Left lobe of liver (tissue), 2 donors: Measurements from ENCODE around the gene ERBB3. TPM values are rescaled to one million over a fixed set of nuclear protein-coding genes. Genes with fewer than 3 reads are reported as not detected.

Source experiments
- ATAC-seq: fragments of 200-7000 bp; cut with Tn5 transposase; one replicate; pipeline ENCODE4 v1.9.1; 2020; ENCODE audit warnings: mild to moderate bottlenecking, moderate library complexity
- DNase-seq: peaks from one replicate; pipeline ENCODE4 v3.0.0-alpha.2; 2020; ENCODE audit warnings: low spot score
- total RNA-seq: library from RNA; stranded (reverse); gene quantifications from one replicate; pipeline ENCODE4 v1.2.1, GENCODE V29; 2021
- donor health status: DM: no; HTN: no; CAD: no; lungs with moderate emphysema.
- donor health status: DM: no; HTN: yes; CAD: no.

Gene ERBB3
- total RNA-seq, 1 donor from 2014 or later: 93.2 TPM

DNA sequence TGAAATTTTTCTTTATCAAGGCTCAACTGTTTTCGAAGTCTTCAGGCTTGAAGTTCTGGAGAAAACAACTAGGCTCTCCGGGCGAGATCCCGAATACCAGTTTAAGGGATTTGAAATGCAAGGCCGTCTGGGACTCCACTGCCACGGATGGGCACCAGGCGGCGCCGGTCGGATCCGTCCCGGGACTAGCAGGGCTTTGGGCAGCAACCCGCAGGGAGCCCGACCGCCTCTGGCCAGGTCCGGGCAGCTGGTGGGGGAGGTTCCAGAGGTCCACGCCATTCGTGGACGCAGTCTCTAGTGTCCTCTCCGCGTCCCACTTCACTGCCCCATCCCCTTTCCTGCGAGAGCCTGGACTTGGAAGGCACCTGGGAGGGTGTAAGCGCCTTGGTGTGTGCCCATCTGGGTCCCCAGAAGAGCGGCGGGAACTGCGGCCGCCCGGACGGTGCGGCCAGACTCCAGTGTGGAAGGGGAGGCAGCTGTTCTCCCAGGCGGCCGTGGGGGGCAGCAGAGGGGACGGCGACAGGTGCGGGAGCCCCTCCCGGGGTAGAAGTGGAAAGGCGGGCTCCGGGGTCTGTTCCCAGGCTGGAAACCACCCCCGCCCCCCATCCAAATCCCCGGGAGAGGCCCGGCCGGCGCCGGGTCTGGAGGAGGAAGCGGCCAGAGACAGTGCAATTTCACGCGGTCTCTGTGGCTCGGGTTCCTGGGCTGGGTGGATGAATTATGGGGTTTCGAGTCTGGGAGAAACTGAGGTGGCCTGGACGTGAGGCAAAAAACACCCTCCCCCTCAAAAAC is 838 bp upstream of the ERBB3 start:
- ATAC-seq (peak; percentile 64), DNase-seq (peak; percentile 92)

DNA sequence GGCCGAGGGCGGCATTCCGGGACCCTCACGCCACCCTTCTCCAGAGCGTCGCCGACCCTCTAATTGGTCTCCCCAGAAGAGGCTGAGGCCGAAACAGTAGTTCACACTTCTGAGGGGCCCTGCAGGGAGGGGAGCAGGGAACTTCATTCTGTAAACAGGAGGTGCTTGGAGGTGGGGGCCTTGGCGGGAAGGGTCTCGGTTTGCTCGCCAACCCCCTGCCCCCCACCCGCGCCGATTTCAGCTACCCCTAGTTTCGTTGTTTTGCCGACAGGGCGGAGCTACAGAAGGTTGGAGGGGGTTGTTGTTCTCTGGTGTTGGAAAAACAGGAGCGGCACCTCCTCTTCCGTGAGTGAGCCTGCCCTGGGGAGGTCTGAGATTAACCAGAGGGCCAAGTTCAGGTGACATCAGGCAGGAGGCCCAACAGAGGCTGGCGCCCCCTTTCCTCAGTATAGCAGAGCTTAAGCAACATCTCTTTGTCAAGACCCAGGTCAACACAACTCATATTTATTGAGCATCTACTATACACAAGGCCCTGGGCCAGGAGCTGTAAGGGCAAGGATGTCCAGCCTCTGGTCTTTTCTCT is 682 bp downstream of the ERBB3 start:
- DNase-seq (peak; percentile 93), ATAC-seq (peak; percentile 64)

DNA sequence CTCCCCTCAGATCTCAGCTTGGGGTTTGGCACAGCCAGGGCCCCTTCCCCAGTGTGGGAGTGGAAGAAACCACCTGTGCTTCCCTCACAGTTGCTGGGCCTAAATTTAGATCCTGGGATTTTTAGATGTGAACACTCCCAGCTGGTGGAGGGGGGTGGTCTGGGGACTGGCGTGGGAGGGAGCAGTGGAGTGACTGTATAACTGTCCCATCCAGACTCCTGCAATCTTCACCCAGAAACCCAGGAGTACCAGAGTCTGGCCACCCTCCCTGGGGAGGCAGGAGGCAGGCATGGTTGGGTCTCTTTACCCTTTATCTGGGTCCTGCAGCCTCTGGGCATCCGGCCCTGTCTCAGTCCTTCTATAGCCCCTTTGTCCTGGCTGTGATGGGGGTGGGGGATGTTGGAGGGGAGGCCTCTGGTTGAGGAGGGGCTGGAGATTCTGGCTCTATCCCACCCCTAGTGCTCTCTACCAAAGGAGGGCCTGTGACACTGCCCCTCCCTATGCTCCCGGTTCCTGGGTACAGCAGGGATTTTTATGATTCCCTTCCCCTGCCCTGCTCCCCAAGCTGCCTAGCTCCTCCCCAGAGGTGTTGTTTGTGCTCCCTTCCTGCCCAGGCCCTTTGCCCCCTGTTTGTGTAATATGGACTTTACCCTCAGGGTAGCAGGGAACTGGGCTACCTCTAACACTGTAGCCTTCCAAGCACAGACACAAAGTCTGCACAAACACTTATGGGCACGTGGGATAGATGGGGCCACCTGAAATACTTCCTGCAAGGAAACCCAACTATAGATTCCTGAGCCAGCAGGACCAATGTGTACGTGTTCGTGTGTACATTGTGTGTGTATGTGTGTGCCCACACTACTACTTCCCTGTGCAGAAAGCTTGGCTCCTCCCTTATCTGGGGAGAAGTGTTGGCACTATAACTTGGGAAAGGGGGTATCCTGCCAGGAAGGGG is 1.7 kb downstream of the ERBB3 start:
- peak; percentile 51 for ATAC-seq
- DNase-seq: peak; percentile 95

DNA sequence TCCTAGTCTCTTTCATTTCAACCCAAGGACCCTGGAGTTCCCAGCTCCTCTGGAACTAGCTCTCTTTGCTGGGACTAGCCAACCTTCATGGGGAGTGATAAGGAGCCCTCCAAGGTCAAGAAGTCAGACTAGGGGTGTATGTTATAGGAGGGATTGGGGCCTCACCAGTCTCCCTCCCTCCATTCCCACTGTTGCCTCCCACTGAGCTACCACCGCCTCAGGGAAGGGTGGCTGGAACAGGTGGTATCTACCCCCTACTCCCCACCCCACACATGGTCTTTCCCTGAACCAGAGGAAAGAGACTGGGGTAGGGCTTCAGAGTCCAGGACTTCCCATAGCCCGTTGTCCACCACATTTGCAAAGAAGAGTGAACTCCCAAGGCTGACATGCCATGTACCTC is 2.4 kb downstream of the ERBB3 start:
- no peak for DNase-seq
- ATAC-seq: no peak

DNA sequence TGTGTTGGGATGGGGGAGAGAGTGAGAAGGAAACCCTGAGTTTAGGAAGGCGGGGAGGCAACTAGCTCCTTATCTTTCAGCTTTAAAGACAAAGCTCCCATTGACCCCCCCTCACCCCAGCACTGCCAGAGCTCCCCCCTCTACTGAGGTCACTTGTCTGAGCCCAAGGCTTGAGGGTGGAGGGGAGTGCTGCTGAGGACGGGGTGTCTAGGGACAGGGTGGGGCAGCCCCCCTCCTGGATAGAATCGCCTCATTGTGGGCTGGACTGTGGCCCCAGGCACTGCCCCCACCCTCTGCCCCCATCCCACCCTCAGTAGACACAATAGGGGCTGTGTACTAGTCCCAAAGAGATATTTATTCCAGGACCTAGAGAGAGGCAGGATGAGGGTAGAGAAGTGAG is 3.0 kb downstream of the ERBB3 start:
- no peak for DNase-seq
- no peak for ATAC-seq

DNA sequence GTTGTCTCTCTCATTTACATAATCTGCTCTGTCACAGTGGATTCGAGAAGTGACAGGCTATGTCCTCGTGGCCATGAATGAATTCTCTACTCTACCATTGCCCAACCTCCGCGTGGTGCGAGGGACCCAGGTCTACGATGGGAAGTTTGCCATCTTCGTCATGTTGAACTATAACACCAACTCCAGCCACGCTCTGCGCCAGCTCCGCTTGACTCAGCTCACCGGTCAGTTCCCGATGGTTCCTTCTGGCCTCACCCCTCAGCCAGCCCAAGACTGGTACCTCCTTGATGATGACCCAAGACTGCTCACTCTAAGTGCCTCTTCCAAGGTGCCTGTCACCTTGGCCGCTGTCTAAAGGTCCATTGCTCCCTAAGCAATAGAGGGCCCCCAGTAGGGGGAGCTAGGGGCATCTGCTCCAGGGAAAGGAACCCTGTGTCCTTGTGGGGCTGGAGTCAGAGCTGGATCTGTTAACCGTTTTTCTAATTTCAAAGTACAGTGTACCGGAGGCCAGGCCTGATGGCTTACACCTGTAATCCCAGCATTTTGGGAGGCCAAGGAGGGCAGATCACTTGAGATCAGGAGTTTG is 5.1 kb downstream of the ERBB3 start:
- DNase-seq (peak; percentile 67), ATAC-seq (no peak)

DNA sequence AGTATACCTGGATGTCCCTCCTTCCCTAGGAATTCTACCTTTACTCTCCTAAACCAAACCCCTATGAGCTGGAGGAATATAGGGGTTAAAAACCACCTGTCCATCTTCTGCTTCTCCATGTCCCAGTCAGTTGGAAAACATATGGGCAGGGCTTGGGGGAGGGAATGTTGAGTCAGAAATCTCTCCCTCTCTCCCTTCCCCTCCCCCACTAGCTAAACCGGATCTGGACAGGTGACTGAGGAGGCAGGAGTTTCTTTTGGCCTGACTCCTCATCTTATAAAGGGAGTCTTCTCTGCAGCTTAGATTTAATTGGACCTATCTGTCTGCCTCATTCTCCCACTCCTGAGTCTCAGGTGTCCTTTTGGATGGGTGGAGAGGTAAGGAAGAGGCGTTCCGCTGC is 6.1 kb downstream of the ERBB3 start:
- ATAC-seq (no peak), DNase-seq (no peak)

DNA sequence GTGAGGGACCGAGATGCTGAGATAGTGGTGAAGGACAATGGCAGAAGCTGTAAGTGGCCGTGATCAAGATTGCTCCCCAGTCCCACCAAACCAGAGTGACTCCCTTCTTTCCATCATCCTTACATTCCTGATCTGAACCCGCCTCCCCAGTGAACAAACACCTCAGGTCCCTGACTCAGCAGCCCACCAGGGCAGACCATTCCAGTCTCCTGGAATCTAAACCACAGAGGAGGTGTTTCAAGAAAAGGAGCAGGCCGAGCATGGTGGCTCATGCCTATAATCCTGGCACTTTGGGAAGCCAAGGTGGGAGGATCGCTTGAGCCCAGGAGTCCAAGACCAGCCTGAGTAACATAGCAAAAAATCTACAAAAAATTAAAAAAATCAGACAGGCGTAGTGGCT is 6.6 kb downstream of the ERBB3 start:
- no peak for DNase-seq
- no peak for ATAC-seq

DNA sequence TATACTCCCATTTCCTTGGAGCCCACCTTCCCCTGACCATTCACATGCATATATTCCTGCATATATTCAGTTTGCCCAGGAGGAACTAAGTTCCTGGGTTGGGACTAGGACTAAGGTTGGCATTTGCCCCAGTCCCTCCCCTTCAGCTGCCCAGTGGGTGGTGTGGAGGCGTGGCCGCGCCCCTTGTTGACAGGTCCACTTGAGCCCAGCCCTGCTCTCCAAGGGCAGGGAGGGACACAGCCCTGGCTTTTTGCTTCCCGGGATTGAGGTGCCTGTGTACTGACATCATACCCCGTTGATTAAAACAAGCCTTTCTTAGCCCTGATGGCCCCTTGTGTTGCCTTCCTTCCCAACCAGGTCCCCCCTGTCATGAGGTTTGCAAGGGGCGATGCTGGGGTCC is 7.3 kb downstream of the ERBB3 start:
- ATAC-seq: peak; percentile 90
- peak; percentile 91 for DNase-seq

DNA sequence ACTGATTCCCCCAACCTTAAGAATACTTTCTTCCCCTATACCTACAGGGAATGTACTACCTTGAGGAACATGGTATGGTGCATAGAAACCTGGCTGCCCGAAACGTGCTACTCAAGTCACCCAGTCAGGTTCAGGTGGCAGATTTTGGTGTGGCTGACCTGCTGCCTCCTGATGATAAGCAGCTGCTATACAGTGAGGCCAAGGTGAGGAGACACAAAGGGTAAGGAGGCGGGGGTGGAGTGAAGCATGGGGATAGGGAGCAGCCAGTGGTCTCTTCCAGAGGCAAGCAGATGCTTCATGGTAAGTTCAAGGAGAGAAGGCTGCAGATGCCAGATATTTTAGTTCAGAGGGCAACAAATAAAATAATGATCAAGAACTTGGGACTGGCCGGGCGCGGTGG is 17.8 kb downstream of the ERBB3 start:
- no peak for ATAC-seq
- no peak for DNase-seq

DNA sequence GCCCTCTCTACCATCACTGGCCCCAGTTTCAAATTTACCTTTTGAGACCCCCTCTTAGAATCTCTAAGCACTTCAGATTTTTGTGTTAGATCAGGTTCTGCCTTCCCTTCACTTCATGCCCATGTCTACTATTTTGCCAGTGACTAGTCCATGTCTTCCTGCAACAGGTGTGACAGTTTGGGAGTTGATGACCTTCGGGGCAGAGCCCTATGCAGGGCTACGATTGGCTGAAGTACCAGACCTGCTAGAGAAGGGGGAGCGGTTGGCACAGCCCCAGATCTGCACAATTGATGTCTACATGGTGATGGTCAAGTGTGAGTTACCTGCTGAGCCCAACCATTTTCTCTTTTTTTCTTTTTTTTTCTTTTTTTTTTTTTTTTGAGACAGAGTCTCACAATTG is 18.6 kb downstream of the ERBB3 start:
- ATAC-seq (peak; percentile 16), DNase-seq (no peak)

DNA sequence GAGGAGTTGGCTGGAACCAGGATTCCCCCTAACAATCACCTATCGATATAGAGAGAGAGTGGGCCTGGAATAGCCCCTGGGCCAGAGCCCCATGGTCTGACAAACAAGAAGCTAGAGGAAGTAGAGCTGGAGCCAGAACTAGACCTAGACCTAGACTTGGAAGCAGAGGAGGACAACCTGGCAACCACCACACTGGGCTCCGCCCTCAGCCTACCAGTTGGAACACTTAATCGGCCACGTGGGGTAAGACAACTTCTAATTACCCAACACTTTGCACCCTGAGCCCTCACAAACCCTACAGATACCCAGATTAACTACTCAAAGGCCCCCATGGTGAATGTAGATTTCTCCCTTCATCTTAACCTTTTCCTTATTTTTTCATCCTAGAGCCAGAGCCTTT is 19.8 kb downstream of the ERBB3 start:
- ATAC-seq (no peak), DNase-seq (no peak)

DNA sequence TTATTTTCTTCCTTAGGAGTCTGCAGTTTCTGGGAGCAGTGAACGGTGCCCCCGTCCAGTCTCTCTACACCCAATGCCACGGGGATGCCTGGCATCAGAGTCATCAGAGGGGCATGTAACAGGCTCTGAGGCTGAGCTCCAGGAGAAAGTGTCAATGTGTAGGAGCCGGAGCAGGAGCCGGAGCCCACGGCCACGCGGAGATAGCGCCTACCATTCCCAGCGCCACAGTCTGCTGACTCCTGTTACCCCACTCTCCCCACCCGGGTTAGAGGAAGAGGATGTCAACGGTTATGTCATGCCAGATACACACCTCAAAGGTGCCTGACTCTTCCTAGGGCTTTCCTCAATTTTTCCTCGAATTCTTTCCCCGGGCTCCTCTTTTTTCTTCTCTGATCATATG is 21.1 kb downstream of the ERBB3 start:
- DNase-seq (no peak), ATAC-seq (no peak)

DNA sequence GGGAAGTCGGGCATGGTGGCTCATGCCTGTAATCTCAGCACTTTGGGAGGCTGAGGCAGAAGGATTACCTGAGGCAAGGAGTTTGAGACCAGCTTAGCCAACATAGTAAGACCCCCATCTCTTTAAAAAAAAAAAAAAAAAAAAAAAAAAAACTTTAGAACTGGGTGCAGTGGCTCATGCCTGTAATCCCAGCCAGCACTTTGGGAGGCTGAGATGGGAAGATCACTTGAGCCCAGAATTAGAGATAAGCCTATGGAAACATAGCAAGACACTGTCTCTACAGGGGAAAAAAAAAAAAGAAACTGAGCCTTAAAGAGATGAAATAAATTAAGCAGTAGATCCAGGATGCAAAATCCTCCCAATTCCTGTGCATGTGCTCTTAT is 22.7 kb downstream of the ERBB3 start:
- ATAC-seq (no peak), DNase-seq (no peak)

DNA sequence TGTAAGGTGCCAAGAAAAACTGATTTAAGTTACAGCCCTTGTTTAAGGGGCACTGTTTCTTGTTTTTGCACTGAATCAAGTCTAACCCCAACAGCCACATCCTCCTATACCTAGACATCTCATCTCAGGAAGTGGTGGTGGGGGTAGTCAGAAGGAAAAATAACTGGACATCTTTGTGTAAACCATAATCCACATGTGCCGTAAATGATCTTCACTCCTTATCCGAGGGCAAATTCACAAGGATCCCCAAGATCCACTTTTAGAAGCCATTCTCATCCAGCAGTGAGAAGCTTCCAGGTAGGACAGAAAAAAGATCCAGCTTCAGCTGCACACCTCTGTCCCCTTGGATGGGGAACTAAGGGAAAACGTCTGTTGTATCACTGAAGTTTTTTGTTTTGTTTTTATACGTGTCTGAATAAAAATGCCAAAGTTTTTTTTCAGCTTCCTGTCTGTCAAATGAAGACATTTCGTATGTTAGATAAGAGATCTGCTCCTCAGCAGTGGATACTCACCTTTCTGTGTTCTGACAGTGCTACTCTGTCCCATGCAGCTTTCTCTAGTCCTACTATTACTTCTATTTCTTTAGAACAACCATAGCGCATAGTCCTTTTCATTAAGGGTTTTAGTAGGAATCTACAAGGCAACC is 23.2 kb downstream of the ERBB3 start:
- no peak for DNase-seq

DNA sequence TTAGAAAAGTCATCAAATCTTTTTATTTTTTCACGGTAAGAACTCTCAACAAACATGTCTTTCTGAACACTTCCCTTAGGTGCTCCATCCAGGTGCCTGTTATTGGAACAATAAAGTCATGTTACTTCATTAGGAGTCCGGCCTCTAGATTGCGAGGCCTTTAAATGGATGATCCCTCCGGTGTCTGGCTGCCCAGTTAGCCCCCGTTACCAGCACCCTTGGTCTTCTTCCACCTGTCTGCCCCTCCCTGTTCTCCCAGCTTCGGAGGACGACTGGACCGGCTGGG is 23.8 kb downstream of the ERBB3 start:
- ATAC-seq (no peak), DNase-seq (no peak)

More for the DNA sequence above, 23.2 kb downstream of the ERBB3 start:
- ATAC-seq: no peak

DNA sequence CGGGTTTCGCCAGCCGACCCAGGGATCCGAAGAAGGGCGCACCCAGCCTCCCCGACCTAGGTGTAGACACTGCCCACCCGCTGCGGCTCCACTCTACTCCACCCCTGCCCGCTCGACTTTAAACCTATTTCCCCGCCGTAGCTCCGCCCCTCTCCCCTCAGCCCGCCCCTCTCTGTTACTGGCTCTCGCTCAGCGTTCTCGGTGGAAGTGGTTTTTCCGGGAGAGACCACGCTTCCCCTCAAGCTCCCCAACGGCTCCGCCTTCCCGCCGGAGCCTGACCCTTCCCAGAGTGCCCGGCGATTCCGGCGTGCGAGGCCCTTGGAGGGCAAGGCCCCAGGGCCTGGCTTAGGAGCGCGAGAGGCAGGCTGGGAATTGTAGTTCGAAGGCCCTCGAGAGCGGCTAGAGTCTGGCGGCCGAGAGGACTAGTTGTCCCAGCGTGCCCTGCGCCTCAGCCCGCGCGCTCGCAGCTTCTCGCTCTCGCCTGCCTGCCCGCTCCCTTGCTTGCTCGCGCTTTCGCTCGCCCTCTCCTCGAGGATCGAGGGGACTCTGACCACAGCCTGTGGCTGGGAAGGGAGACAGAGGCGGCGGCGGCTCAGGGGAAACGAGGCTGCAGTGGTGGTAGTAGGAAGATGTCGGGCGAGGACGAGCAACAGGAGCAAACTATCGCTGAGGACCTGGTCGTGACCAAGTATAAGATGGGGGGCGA is 24.3 kb downstream of the ERBB3 start, which contains the start of gene PA2G4:
Gene PA2G4 (plus strand): TSS at position 451 of the 706 bp plus-strand sequence. CDS start 179 bp downstream, at position 630.
- DNase-seq (peak; percentile 99), ATAC-seq (peak; percentile 92)

DNA sequence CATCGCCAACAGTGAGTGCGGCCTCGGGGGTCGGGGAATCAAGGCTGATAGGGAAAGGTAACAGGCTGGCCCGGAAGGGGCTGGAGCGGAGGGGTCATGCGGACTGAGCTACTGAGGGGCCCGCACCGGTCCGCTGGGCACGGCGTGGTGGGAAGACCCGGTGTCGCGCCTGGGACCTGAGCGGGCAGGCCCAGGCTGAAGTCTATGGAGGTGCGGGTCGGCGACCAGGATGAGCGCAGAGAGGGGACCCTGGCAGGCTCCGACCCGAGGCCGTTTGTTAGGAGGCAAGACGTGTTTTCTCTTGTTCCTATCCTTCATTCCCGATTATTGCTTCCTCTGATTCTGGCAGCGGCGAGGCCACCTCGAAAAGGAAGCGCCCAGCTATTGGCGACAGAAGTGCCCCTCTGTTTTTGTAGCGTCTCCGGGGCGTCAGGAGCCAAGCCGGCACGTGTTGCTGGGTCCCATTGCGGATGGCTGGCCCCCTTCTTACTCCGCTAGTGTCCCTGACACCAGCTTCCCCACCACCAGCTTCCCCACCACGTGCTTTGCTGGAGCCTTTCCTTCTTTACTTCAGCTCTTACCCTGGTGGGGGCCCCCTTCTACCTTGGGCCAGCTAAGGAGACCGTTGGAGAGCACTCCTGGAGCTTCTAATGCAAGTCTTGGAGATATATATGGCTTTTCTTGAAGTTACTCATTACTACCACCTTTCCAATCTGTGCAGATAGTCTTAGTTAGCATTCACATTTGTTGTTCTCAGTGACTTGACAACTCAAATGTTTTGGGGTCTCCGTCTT is 25.0 kb downstream of the ERBB3 start:
- DNase-seq (no peak), ATAC-seq (peak; percentile 30)

DNA sequence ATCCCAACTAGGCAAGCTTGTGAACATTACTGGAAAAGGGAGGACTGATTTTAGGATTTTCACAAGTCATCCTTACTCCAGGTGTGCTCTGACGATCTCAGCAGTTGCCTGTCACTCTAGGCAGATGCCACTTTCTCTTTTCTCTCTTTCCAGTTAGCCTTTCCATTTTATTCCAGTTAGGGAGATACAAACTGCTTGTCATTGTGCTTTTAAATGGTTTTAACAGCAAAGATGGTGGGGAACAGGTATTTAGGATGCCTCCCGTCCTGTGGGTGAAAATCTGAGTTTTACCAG is 25.6 kb downstream of the ERBB3 start:
- DNase-seq (no peak), ATAC-seq (no peak)

DNA sequence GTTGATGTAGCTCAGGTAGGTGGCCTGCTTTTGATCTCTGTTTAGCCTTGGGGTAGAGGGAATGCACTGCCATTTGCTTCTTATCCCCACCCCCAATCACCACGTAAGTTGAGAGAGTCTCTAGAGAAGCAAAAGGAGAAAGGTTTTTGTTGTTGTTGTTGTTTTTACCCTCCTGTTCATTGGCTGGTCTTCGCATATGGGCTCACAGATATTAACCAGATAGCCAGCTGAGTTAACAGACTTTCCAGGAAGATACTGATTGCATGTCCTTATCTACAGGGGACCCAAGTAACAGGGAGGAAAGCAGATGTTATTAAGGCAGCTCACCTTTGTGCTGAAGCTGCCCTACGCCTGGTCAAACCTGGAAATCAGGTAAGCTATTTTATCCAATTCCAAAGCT is 27.3 kb downstream of the ERBB3 start:
- ATAC-seq (no peak), DNase-seq (no peak)
